DMS 273 (cell line): Measurements from ENCODE around the gene PRKCB.

ENCODE experiments used
- DNase-seq: peaks from one replicate; lab custom pipeline; 2025; ENCODE audit not compliant: unreplicated experiment; lab: John Stamatoyannopoulos, UW

Gene PRKCB

DNA sequence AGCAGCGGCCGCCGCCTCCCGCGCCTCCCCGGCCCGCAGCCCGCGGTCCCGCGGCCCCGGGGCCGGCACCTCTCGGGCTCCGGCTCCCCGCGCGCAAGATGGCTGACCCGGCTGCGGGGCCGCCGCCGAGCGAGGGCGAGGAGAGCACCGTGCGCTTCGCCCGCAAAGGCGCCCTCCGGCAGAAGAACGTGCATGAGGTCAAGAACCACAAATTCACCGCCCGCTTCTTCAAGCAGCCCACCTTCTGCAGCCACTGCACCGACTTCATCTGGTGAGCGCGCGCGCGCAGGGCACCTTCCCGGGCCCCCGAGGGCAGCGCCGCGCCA, 258 bp downstream of the PRKCB start:
- DNase-seq, result no peak

DNA sequence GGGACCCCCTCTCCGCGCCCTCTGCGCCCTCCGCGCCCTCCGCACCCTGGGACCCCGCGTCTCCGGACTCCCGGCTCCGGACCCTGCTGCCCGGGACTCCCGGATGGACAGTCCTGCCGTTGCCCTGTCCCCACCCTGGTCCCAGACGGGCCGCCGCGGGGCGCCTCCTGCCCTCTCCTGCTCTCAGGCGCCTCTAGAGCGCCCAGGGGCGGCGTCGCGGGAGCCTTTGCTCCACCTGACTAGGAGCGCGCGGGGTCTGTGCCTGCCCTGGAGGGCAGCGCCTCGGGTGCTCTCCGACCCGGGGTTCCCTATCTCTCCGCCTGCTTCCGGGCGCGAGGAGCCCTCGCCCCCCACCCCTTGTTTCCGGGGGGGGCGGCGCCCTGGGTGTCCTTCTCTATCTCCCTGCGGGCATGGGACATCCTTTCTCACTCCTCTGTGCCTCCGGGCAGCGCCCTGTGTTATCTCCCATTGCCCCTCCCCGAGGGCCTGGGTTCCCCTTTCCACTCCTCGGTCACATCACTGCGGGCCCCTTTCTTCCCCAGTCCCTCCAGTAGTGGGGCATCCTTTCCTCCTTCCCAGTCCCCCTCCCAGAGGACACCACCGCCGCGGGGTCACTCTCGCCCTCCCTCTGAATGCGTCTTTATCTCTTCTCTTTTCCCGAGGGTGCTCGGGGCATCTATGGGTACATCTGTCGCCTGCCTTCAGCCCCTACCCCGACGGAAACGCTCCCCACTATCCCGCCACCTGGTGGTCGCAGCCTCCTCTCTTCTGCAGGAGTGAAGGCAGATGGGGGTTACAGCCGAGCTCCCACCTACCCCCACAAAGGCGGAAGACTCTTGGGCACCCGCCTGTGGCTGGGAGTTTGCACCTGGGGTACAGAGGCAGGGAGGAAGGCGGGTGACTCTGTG, 875 bp downstream of the PRKCB start:
- DNase-seq, result no peak

DNA sequence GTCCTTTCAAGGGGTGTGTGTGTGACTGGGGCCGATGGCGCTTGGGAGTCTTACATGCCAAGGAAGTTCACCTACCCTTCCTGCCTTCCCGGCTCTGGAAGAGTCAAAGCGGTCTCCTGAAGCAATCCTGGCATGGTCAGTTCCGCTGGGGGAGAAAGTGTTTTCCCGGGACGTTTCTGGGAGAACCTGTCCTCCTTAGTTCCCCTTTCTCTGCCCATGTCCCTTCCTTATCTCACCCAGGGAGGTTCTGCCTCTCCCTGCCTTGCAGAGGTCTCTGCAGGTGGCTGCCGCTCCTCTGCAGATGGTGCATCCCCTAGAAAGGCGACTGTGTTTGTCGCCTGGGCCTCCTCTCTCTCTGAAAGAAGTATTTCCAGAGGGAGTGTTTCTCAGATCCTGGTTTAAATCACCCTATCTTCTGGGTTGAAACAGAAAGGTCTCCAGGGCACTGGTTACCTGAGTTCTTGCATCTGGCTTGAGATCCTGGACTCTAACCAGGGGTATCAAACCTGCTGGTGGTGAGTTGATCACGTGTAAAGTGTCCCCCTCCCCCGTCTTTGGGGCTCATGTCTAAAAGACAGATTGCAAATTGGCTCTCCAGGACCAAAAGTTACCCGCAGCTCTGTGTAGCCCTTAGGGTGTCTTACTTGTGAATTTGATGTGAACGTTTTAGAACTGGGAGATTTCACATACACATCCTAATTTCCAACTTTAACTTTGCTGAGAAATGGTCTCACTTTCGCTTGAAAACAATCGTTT, 1.9 kb downstream of the PRKCB start:
- DNase-seq, result no peak

DNA sequence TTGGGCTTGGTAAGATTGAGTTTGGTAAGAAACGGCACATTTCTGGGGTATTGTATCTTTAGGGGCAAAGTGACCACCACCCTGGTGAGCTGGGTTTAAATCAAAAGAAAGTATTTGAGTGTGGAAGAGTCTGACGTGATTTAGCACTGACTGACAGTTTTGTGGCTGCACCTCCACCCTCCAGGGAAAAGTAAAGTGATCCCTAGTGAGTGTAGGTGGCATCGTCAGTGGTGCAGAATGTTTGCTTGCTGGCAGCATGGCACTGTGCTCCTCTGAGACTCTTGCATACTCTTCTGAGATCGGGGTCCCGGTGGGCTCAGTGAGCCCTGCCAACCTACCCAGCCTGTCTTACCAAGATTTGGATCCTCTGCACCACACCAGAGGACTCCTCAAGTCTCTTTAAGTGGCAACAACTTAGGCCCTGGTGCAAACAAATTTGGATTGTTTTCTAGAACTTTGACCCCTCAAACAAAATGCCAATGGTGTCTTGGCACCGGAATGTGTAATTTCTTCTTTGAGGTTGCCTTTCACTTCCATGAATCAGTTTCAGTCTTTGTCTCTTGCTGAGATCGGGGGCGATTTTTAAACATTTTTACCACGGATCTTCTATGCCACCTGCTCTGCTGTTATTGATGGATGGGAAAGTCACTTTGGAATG, 2.8 kb downstream of the PRKCB start:
- DNase-seq, result no peak

DNA sequence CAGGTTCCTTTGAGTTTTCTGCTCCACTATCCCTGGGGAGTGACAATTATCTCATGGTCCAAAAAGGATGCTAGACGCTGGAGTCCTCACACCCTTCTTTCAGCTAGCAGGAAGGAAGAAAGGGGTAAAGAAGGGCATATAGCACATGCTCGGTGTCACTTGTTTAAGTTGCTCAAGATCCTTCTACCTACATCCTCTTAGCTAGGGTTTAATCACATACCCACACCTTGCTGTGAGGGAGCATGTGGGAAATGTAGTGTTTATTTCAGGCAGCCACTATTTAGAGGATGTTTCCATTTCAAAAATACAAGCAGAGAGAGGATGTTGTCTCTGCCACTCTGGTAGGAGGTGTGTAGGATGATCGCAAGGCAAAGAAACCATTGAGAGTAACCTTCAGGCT, 4.5 kb downstream of the PRKCB start:
- no peak for DNase-seq

DNA sequence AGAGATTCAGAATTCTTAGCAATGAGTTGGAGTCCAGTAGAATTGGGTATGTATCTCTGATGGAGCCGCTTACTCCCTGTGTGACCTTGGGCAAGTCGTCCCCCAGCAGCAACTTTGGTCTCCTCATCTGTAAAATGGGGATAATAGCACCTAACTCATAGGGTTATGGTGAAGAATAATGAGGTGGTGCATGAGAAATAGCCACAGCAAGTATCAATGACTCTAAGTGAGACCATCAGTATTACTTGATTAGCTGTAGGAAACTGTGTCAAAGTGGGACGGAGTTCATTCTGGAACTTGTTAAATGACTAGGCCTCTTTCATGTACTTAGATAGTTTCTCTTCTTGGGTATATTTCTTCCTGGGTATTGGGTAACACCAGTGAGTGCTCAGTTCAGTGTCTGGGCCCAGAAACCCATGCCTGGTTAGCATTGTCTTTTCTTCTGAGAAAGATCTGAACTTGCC, 6.4 kb downstream of the PRKCB start:
- no peak for DNase-seq

DNA sequence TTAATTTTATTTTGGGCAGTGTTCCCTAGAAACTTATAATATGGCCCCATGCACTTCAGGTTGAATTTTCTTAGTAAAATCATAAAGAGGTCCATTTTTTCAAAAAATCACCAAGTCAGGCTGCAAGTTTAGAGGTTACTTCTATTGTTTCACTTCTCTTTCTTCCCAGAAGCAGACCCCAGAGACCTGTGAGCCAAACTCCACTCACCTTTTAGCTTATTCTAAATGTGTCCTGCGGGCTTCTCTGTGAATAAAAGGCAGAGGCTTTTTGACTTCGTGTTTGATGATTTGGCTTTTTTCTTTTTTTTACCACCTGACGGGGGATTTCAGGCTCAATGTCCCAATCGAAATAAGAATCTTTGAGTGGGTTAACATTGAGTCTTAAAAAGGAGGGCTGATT, 7.4 kb downstream of the PRKCB start:
- DNase-seq, result no peak

DNA sequence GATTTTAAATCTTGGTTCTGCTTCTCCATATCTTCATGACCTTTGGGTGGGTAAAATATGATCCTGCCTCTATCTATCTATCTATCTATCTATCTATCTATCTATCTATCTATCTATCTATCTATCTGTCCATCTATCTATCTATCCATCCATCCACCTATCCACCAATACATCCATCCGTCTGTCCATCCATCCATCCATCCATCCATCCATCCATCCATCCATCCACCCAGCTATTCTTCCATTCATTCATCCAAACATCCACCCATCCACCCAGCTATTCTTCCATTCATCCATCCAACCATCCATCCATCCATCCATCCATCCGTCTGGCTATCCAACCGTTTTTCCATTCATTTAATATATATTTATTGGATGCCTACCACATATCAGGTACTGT, 11.5 kb downstream of the PRKCB start:
- no peak for DNase-seq

DNA sequence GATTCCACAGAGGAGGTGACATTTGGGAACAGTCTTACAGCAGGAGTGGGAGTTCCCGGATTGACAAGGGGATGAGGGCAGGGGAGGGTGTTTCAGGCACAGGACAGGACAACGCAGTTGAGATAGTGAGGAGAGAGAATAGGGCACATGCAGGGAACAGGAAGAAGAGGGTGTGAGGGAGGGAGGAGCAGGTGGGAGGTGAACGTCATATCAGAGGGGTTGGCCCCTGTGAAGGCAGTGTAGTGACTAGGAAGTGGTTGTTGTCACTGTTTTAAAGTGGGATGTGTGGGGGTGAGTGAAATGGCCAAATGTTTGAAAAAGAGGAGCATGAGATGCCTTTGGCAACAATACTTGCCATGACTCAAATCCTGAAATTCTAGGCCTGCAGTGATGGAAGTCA, 12.2 kb downstream of the PRKCB start:
- no peak for DNase-seq

GRCh38 chr16:23848958-23849357, 13.2 kb downstream of the PRKCB start:
- no peak for DNase-seq

GRCh38 chr16:23852794-23853562, 17.2 kb downstream of the PRKCB start:
- no peak for DNase-seq

DNA sequence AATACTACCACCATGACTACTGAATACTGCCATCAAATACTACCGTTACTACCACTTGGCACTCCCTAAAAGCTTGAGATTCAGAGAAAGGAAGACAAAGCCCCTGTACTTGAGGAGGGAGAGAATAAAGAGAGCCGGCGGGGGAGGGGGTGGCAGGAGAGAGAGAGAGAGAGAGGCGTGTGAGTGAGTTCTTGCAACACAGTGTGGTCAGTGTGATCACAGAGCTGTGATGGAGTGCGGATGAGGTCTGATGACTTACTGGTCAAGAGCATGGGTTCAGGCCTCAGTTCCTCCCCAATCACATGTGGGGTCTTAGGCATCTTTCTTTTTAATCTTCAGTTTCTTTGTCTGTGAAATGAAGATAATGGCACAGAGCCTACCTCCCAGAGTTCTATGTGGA, 19.2 kb downstream of the PRKCB start:
- DNase-seq, result no peak

GRCh38 chr16:23856251-23856709, 20.5 kb downstream of the PRKCB start:
- DNase-seq, result no peak

- DNase-seq, result no peak
Measured at GRCh38 chr16:23857256-23857880, 21.6 kb downstream of the PRKCB start.

DNA sequence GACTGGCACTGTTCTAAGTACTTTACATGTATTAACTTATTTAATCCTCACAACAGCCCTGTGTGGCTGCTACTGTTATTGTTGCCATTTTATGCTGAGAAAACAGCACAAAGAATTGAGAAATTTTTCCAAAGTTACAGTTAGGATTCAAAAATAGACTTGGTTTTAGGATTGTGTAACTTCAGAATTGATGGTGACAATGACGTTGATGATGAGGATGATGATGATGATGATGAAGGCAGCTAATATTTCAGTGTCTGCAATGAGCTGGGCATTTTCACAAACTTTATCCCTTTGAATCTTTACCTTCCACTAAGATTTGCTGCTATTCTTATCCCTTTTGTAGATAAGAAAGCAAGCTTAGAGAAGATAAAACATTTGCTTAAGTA, 22.1 kb downstream of the PRKCB start:
- DNase-seq, result no peak

DNA sequence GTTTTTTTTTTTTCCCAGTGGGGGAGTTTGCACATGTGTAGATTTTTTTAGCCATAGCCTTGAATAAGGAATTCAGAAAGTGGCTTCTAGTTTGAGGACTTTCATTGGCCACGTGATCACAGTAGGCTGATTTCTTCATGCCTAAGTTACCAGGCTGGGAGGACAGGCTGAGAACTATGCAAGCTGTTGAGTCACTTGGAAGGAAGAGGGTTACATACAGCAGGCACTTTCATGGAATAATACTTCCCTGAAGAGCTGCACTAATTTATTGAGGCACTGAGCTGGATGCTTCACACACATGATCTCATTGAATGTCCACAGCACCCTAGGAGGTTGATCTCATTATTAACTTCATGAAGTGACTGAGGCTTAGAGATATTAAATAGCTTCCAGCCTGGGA, 22.8 kb downstream of the PRKCB start:
- DNase-seq, result no peak

GRCh38 chr16:23859713-23860269, 24.0 kb downstream of the PRKCB start:
- no peak for DNase-seq

DNA sequence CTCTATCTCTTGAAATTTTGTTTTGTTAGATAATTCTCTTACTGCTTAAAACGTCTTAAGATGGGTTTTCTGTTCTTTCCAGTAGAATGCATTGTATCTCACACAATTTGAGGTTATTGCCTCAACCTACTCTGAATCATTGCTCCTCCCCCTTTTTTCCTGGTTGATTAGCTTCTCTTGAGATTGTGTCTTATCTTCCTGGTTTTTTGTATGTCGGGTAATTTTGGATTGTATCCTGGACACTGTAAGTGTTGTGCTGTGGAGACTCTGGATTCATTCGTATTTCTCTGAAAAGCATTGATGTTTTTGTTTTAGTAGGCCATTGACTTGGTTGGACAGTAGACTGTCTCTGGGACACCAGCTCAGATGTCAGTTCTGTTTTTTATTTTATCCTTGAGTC, 26.1 kb downstream of the PRKCB start:
- DNase-seq, result no peak

- no peak for DNase-seq
Measured at GRCh38 chr16:23862556-23862955, 26.8 kb downstream of the PRKCB start.
